K562 (cell line): ENCODE data around the gene FBXO17. TPM values are rescaled to one million over a fixed set of nuclear protein-coding genes. Genes with fewer than 3 reads are reported as not detected.
"Not testable (repeated sequence)": the region's sequence is repeated elsewhere in the genome, so short reads cannot be mapped to it uniquely, and the experiment has no call there.

Source experiments
- ATAC-seq: fragments of 200-7000 bp; cut with Tn5 transposase; 3 replicates; pipeline ENCODE4 v1.9.1; 2020; ENCODE audit warnings: moderate library complexity
- BruUV-seq: library from RNA; stranded (reverse); fragments of 400-500 nt; replicated peaks from 2 replicates; lab custom pipeline; 2021; lab: Mats Ljungman, UMichigan
- CTCF ChIA-PET: fragments of 300-600 bp; formaldehyde crosslinking; extraction: SDS; loops from one replicate; lab custom pipeline; 2021; ENCODE audit warnings: low intra/inter-chr PET ratio; lab: Yijun Ruan, JAX
- POLR2A ChIA-PET: fragments of 300-600, 350-650 bp; sonication (Branson Sonifier 250); formaldehyde crosslinking; extraction: SDS; loops from one replicate; lab custom pipeline; 2021; ENCODE audit warnings: antibody characterized with exemption, inconsistent platforms; lab: Yijun Ruan, JAX
- DNase-seq, 4 experiments: peaks; one replicate each; pipeline versions ENCODE4 v3.0.0 to v3.0.0-alpha.2; 2011 to 2018; ENCODE audit warnings: low spot score in 3 of 4, mixed read lengths in 3 of 4; ENCODE audit errors: extremely low read depth in 1 of 4
- FAIRE-seq: peaks from 2 replicates; lab custom pipeline; 2011; peaks lifted over from hg19 to GRCh38; lab: Jason Lieb, UNC
- H2AFZ ChIP-seq: 2 replicates; pipeline ENCODE4 v1.6.0; 2011; ENCODE audit warnings: low read depth, low read length, control low read depth, inconsistent platforms
- H3K27ac ChIP-seq: fragments of 200-600 bp; 3 replicates; pipeline ENCODE4 v1.8.0; 2011; ENCODE audit warnings: low read depth, mild to moderate bottlenecking, control low read depth, inconsistent platforms, low read length, moderate library complexity, mixed read lengths; ENCODE audit errors: extremely low read depth
- H3K27me3 ChIP-seq, 2 experiments: fragments of 300-600 bp in 1 of 2; 2 replicates in 1 of 2; 3 replicates in 1 of 2; pipeline versions ENCODE4 v1.6.0 to v1.8.0; 2011; ENCODE audit warnings: inconsistent platforms in 2 of 2, low read length in 2 of 2, mild to moderate bottlenecking in 1 of 2, mixed read lengths in 1 of 2, moderate library complexity in 1 of 2; ENCODE audit not compliant: control insufficient read depth in 2 of 2, insufficient read depth in 2 of 2
- H3K36me3 ChIP-seq: fragments of 300-600 bp; 3 replicates; pipeline ENCODE4 v1.8.0; 2011; ENCODE audit warnings: mild to moderate bottlenecking, low read length, inconsistent platforms; ENCODE audit not compliant: control insufficient read depth, insufficient read depth
- H3K4me1 ChIP-seq, 2 experiments: fragments of 200-600 bp in 1 of 2; replicated peaks in 1 of 2; 2 replicates in 1 of 2; 3 replicates in 1 of 2; pipeline versions ENCODE4 v1.5.1 to v1.8.0; 2011; ENCODE audit warnings: inconsistent platforms in 2 of 2, low read length in 2 of 2, mild to moderate bottlenecking in 1 of 2, mixed read lengths in 1 of 2, moderate library complexity in 1 of 2; ENCODE audit not compliant: control insufficient read depth in 2 of 2, insufficient read depth in 2 of 2
- H3K4me2 ChIP-seq: 2 replicates; pipeline ENCODE4 v1.6.1; 2011; ENCODE audit warnings: low read length, control low read depth, inconsistent platforms, mixed read lengths; ENCODE audit not compliant: insufficient read depth
- H3K4me3 ChIP-seq: fragments of 200-600 bp; sonication (generic), shearing (Covaris generic); 2 replicates; pipeline ENCODE4 v1.5.1; 2016; ENCODE audit warnings: control low read depth, inconsistent platforms
- H3K79me2 ChIP-seq: fragments of 200-600 bp; 3 replicates; pipeline ENCODE4 v1.8.0; 2011; ENCODE audit warnings: low read length, inconsistent platforms; ENCODE audit not compliant: control insufficient read depth, insufficient read depth
- H3K9ac ChIP-seq, 2 experiments: 2 replicates each; pipeline versions ENCODE4 v1.6.0 to v1.6.1; 2011; ENCODE audit warnings: low read depth in 2 of 2, low read length in 2 of 2, control low read depth in 1 of 2, inconsistent platforms in 1 of 2, mild to moderate bottlenecking in 1 of 2, mixed read lengths in 1 of 2; ENCODE audit not compliant: insufficient read depth in 1 of 2
- H3K9me1 ChIP-seq: one replicate; pipeline ENCODE4 v1.6.0; 2011; ENCODE audit warnings: inconsistent platforms, mild to moderate bottlenecking, low read length, moderate library complexity; ENCODE audit not compliant: control insufficient read depth, insufficient read depth
- H3K9me3 ChIP-seq: replicated peaks from 2 replicates; pipeline ENCODE4 v1.5.1; 2011; ENCODE audit warnings: low read depth, low read length, inconsistent platforms; ENCODE audit not compliant: control insufficient read depth, insufficient read depth
- H4K20me1 ChIP-seq: replicated peaks from 2 replicates; pipeline ENCODE4 v1.6.1; 2011; ENCODE audit warnings: low read length, inconsistent platforms, mixed read lengths; ENCODE audit not compliant: control insufficient read depth, insufficient read depth
- AFF1 ChIP-seq, 2 experiments: fragments of 450-650 bp; IDR thresholded peaks; 2 replicates each; pipeline ENCODE4 v1.6.1; 2018; ENCODE audit warnings: mild to moderate bottlenecking in 2 of 2, low read depth in 1 of 2; ENCODE audit not compliant: partially characterized antibody in 2 of 2
- CEBPB ChIP-seq: fragments of 450-650 bp; IDR thresholded peaks from 2 replicates; pipeline ENCODE4 v1.6.1; 2016; ENCODE audit warnings: missing genetic modification characterization, missing compliant biosample characterization
- CEBPG ChIP-seq, 3 experiments: fragments of 200-800 bp in 1 of 3; sonication (Bioruptor generic) in 1 of 3; sonication (generic) in 1 of 3; formaldehyde crosslinking in 1 of 3; IDR thresholded peaks in 2 of 3; conservative IDR thresholded peaks in 1 of 3; 2 replicates each; pipeline versions ENCODE4 v1.6.1 to v1.8.0; 2016 to 2022; ENCODE audit warnings: missing compliant biosample characterization in 2 of 3, missing genetic modification characterization in 2 of 3, mild to moderate bottlenecking in 1 of 3, missing genetic modification reagents in 1 of 3
- DPF2 ChIP-seq: fragments of 450-650 bp; IDR thresholded peaks from 2 replicates; pipeline ENCODE4 v1.6.1; 2016
- NFE2 ChIP-seq: IDR thresholded peaks from 2 replicates; pipeline ENCODE4 v1.6.1; 2014; ENCODE audit warnings: antibody characterized with exemption, low read depth
- SMARCE1 ChIP-seq: fragments of 450-650 bp; IDR thresholded peaks from 2 replicates; pipeline ENCODE4 v1.7.1; 2016; ENCODE audit warnings: mild to moderate bottlenecking
- ZNF384 ChIP-seq: IDR thresholded peaks from 2 replicates; pipeline ENCODE4 v1.6.1; 2012; ENCODE audit warnings: low read depth, low read length, improper control_type of control experiment
- WGBS: fragments of 100-300 bp; shearing (Covaris generic); methylation state at CpG from one replicate; pipeline ENCODE4 v1.1.6; 2016; ENCODE audit warnings: low coverage, mixed read lengths; ENCODE audit not compliant: insufficient coverage; ENCODE audit errors: missing lambda C conversion rate; 5-methylcytosine and 5-hydroxymethylcytosine counted together
- in situ Hi-C: fragments of 300-500 bp; cut with MboI; formaldehyde crosslinking; loops from 4 replicates; pipeline ENCODE4 v1.15.0; 2018; ENCODE audit warnings: inconsistent platforms, mixed read lengths
- intact Hi-C: fragments of 100-400 bp; cut with micrococcal nuclease; formaldehyde crosslinking; loops from 2 replicates; pipeline ENCODE4 v1.14.2; 2022
- polyA plus RNA-seq, 8 experiments: library from polyadenylated mRNA; depleted of rRNA in 4 of 8; stranded (reverse) in 5 of 8; unstranded in 3 of 8; fragments of >200 nt; fragmentation: Nextera tagmentation in 2 of 8; fragmentation: Illumina TruSeq in 1 of 8; extraction: Ambion mirVana in 2 of 8; extraction: Trizol in 1 of 8; gene quantifications; 2 replicates each; pipeline versions ENCODE4 v1.2.1 to v1.2.3, GENCODE V29; 2011 to 2014; ENCODE audit warnings: inconsistent platforms in 1 of 8, missing spikeins in 1 of 8
- total RNA-seq, 7 experiments: library from RNA; depleted of rRNA in 6 of 7; stranded (reverse); fragments of >200 nt in 6 of 7; fragmentation: Illumina TruSeq in 2 of 7; extraction: Trizol in 2 of 7; gene quantifications; 2 replicates each; pipeline versions ENCODE4 v1.2.1 to v1.2.3, GENCODE V29; 2011 to 2021; ENCODE audit warnings: low replicate concordance in 1 of 7

The FBXO17 gene
- total and polyA plus RNA-seq, 9 of the 15 experiments (the other 6 are each of a cell fraction or from before 2014, with no cell fraction given) = 4.1 to 27.1 (median 19.0) TPM

- POLR2A ChIA-PET = interaction anchor here (1.1 to 1.3 kb wide), 2 partner anchors 8 to 13 kb away, joined by 3 to 6 read pairs; no protein-coding TSS in a partner anchor
- H3K4me3 ChIP-seq, H3K27ac ChIP-seq, H3K36me3 ChIP-seq, DNase-seq, H3K79me2 ChIP-seq, H3K9me3 ChIP-seq, H4K20me1 ChIP-seq, H2AFZ ChIP-seq, intact Hi-C loops, H3K9me1 ChIP-seq, in situ Hi-C loops, CTCF ChIA-PET, H3K4me1 ChIP-seq, H3K4me2 ChIP-seq, BruUV-seq, FAIRE-seq, H3K9ac ChIP-seq: not testable (repeated sequence)
- peaks cover 2 to 11% of the 10 kb centered on the region in 2 experiments; a peak in 2 of 5 replicates for H3K27me3 ChIP-seq
- WGBS = 0% methylated on average over 1 of the region's 3 CpGs
- ATAC-seq = peak; percentile 42; the same call in 1 of the 3 replicates
- TF ChIP-seq NFE2 (peak; percentile 58), CEBPB (peak; percentile 73), CEBPG (CRISPR knock-in tag; IDR thresholded peaks at IDR 0.05) (0 out of 2 replicates have a peak, but pooled peaks have one; percentile 25), CEBPG (tag; conservative IDR thresholded peaks at IDR 0.05 in 1 of 2, IDR thresholded peaks at IDR 0.05 in 1 of 2) (peak in 1 of 2 experiments; percentile 48; a peak in 1 of 4 replicates), AFF1 (IDR thresholded peaks at IDR 0.05; ENCODE audit: low read depth in 1 of 2, partially characterized antibody in 2 of 2) (peak in 1 of 2 experiments; percentile 31), ZNF384 (peak; percentile 86), SMARCE1 (0 out of 2 replicates have a peak, but pooled peaks have one; percentile 30), DPF2 (peak; percentile 54)
Measured at GRCh38 chr19:38997576-38997975, 22.0 kb upstream of the FBXO17 start.
